IgD-negative memory B cell (primary cell): Measurements from ENCODE around the gene ZNF629. TPM values are rescaled to one million over a fixed set of nuclear protein-coding genes. Genes with fewer than 3 reads are reported as not detected.

Source experiments
- H3K27ac Mint-ChIP-seq, 3 donors: one replicate each; pipeline ENCODE4 v1.8.0; 2020 to 2022; ENCODE audit warnings: mild to moderate bottlenecking in 3 of 3, mixed read lengths in 3 of 3, moderate library complexity in 1 of 3
- H3K27me3 Mint-ChIP-seq: one replicate; pipeline ENCODE4 v1.8.0; 2021; ENCODE audit warnings: mixed read lengths
- H3K36me3 Mint-ChIP-seq: one replicate; pipeline ENCODE4 v1.8.0; 2020; ENCODE audit warnings: mild to moderate bottlenecking, mixed read lengths
- H3K4me1 Mint-ChIP-seq, 3 donors: one replicate each; pipeline ENCODE4 v1.8.0; 2020 to 2022; ENCODE audit warnings: mixed read lengths in 3 of 3, mild to moderate bottlenecking in 1 of 3
- H3K4me3 Mint-ChIP-seq, 4 donors: one replicate each; pipeline ENCODE4 v1.8.0; 2020 to 2022; ENCODE audit warnings: mild to moderate bottlenecking in 4 of 4, mixed read lengths in 4 of 4, moderate library complexity in 3 of 4
- H3K9me3 Mint-ChIP-seq, 3 donors: one replicate each; pipeline ENCODE4 v1.8.0; 2020 to 2021; ENCODE audit warnings: mixed read lengths in 3 of 3, mild to moderate bottlenecking in 1 of 3
- polyA plus RNA-seq: library from polyadenylated mRNA; unstranded; fragments of 300-500 nt; fragmentation: Illumina TruSeq; gene quantifications from one replicate; pipeline ENCODE4 v1.2.3, GENCODE V29; 2021

The ZNF629 gene
- polyA plus RNA-seq, 1 donor from 2014 or later = 0.30 TPM

DNA sequence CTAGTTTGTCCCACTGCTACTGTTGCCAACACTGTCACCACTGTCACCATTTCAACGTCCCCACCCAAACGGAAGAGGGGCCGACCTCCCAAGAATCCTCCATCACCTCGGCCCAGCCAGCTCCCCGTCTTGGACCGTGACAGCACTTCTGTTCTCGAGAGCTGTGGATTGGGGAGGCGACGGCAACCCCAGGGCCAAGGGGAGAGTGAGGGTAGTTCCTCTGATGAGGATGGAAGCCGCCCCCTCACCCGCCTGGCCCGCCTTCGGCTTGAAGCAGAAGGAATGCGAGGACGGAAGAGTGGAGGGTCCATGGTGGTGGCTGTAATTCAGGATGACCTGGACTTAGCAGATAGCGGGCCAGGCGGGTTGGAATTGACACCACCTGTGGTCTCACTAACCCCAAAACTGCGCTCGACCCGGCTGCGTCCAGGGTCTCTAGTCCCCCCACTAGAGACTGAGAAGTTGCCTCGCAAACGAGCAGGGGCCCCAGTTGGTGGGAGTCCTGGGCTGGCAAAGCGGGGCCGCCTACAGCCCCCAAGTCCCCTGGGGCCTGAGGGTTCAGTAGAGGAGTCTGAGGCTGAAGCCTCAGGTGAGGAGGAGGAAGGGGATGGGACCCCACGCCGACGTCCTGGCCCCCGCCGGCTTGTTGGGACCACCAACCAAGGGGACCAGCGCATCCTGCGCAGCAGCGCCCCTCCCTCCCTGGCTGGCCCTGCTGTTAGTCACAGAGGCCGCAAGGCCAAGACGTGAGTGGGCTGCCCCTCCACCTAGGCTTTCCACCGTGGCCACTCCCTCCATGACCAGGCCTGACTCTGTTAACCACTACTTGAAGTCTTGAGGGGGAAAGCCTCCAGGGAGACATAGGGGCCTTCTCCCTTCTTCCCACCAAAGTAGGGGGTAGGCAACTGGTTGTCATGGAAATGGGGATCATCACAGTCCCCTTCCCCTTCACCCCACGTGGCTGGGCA is 47.7 kb downstream of the ZNF629 start:
- Mint-ChIP-seq H3K27ac (no peak overlapping the region), H3K4me1 (peaks cover 0 to 5% (median 3%) of the 10 kb centered on the region in 3 donors), H3K9me3 (no peaks in the 10 kb centered on the region), H3K4me3 (no peak overlapping the region), H3K27me3 (no peaks in the 10 kb centered on the region), H3K36me3 (peaks cover 3% of the 10 kb centered on the region)

DNA sequence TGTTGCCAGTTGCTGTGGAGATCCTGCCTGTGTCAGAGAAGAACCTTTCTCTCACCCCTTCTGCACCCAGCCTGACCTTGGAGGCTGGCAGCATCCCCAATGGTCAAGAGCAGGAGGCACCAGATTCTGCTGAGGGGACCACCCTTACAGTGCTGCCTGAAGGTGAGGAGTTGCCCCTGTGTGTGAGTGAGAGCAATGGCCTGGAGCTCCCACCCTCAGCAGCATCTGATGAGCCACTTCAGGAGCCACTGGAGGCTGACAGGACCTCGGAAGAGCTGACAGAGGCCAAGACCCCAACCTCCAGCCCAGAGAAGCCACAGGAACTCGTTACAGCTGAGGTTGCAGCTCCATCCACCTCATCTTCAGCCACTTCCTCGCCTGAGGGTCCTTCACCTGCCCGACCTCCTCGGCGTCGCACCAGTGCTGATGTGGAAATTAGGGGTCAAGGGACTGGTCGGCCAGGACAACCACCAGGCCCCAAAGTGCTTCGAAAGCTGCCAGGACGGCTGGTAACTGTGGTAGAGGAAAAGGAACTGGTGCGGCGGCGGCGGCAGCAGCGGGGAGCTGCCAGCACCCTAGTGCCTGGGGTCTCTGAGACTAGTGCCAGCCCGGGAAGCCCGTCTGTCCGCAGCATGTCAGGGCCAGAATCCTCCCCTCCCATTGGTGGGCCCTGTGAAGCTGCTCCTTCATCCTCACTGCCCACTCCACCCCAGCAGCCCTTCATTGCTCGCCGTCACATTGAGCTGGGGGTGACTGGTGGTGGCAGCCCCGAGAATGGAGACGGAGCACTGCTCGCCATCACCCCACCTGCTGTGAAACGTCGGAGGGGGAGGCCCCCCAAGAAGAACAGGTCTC is 49.0 kb downstream of the ZNF629 start:
- Mint-ChIP-seq H3K27me3 (no peaks in the 10 kb centered on the region), H3K36me3 (peaks cover 5% of the 10 kb centered on the region), H3K27ac (peak overlapping the region in 1 of 3 donors; percentile 77), H3K4me1 (peaks cover 0 to 5% (median 3%) of the 10 kb centered on the region in 3 donors), H3K9me3 (no peaks in the 10 kb centered on the region), H3K4me3 (no peak overlapping the region)

- H3K27ac Mint-ChIP-seq = peak overlapping the region in 1 of 3 donors; percentile 77
- H3K4me1 Mint-ChIP-seq = peaks cover 0 to 5% (median 3%) of the 10 kb centered on the region in 3 donors
- H3K9me3 Mint-ChIP-seq = no peaks in the 10 kb centered on the region
- H3K27me3 Mint-ChIP-seq = no peaks in the 10 kb centered on the region
- peaks cover 6% of the 10 kb centered on the region for H3K36me3 Mint-ChIP-seq
- peak overlapping the region in 1 of 4 donors; percentile 65 for H3K4me3 Mint-ChIP-seq
Measured at GRCh38 chr16:30736995-30737793, 49.8 kb downstream of the ZNF629 start.

DNA sequence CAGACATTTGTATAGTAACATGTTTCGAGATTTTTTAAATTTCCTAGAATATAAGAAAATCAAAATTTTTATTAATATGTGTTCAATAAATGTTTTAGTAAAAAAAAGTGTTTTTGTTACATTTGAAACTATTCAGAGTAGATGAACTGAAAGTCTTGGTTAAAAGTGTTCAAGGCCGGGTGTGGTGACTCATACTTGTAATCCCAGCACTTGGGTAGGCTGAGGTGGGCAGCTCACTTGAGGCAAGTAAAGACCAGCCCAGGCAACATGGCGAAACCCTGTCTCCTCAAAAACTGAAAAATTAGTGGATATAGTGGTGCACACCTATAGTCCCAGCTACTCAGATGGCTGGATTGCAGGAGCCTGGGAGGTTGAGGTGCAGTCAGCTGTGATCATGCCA is 55.6 kb downstream of the ZNF629 start:
- H3K36me3 Mint-ChIP-seq = peaks cover 7% of the 10 kb centered on the region
- H3K27me3 Mint-ChIP-seq = no peaks in the 10 kb centered on the region
- H3K9me3 Mint-ChIP-seq = no peaks in the 10 kb centered on the region
- H3K27ac Mint-ChIP-seq = no peak overlapping the region
- peaks cover 0 to 2% (median 0%) of the 10 kb centered on the region in 3 donors for H3K4me1 Mint-ChIP-seq
- no peak overlapping the region for H3K4me3 Mint-ChIP-seq

DNA sequence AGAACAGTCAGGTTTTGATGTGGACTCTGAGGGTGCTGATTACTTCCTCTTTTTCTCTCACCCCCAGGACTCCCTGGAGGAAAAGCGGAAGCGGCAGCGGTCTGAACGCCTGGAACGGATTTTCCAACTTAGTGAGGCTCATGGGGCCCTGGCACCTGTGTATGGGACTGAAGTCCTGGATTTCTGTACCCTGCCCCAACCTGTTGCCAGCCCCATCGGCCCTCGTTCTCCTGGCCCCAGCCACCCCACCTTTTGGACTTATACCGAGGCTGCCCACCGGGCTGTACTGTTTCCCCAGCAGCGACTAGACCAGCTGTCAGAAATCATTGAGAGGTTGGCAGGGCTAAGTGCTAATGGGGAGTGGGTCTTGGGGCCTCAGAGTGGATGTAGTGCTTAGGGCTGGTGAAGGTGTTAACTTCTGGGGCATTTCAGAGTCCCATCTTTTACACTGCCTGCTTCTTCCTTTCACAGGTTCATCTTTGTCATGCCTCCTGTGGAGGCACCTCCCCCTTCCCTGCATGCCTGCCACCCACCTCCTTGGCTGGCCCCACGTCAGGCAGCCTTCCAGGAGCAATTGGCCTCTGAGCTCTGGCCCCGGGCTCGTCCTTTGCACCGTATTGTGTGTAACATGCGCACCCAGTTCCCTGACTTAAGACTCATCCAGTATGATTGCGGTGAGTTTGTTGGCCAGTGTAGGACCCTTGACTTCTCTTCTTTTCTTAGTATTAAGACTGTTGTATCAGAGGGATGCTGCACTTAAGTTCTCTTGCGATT is 57.9 kb downstream of the ZNF629 start:
- Mint-ChIP-seq H3K36me3 (peaks cover 9% of the 10 kb centered on the region), H3K4me3 (peak overlapping the region in 1 of 4 donors; percentile 22), H3K9me3 (no peaks in the 10 kb centered on the region), H3K27me3 (no peaks in the 10 kb centered on the region), H3K4me1 (peaks cover 2 to 11% (median 5%) of the 10 kb centered on the region in 3 donors), H3K27ac (peak overlapping the region in 1 of 3 donors; percentile 71)

Other genes starting within 250 kb of the ZNF629 start
- 6.2 TPM for gene ZNF764, start 228.8 kb downstream of the ZNF629 start, polyA plus RNA-seq
- 40.7 TPM for gene ZNF688, start 215.5 kb downstream of the ZNF629 start, polyA plus RNA-seq
- gene ZNF785, start 201.5 kb downstream of the ZNF629 start, polyA plus RNA-seq = 2.9 TPM
- gene ZNF689, start 176.8 kb downstream of the ZNF629 start, polyA plus RNA-seq = 12.8 TPM
- gene PRR14, start 136.2 kb downstream of the ZNF629 start, polyA plus RNA-seq = 27.6 TPM
- gene FBRS, start 128.8 kb downstream of the ZNF629 start, polyA plus RNA-seq = 7.1 TPM
- gene SRCAP, start 88.0 kb downstream of the ZNF629 start, polyA plus RNA-seq = 32.6 TPM
- 36.7 TPM for gene PHKG2, start 38.8 kb downstream of the ZNF629 start, polyA plus RNA-seq
- 0.63 TPM for gene CFAP119, start 25.1 kb downstream of the ZNF629 start, polyA plus RNA-seq
- gene RNF40, start 24.9 kb downstream of the ZNF629 start, polyA plus RNA-seq = 56.0 TPM
- 45.0 TPM for gene BCL7C, start 106.9 kb upstream of the ZNF629 start, polyA plus RNA-seq
- gene CTF1, start 109.4 kb upstream of the ZNF629 start, polyA plus RNA-seq = not detected
- gene FBXL19, start 136.4 kb upstream of the ZNF629 start, polyA plus RNA-seq = 0.26 TPM
- 68.8 TPM for gene ORAI3, start 161.9 kb upstream of the ZNF629 start, polyA plus RNA-seq
- 3.0 TPM for gene SETD1A, start 170.5 kb upstream of the ZNF629 start, polyA plus RNA-seq
- gene HSD3B7, start 198.0 kb upstream of the ZNF629 start, polyA plus RNA-seq = not detected
- 0.18 TPM for gene STX1B, start 223.4 kb upstream of the ZNF629 start, polyA plus RNA-seq
- gene STX4, start 246.4 kb upstream of the ZNF629 start, polyA plus RNA-seq = 30.3 TPM